B cell (primary cell): ENCODE data around the gene SLC7A1.

Source experiments
- EZH2 ChIP-seq: IDR thresholded peaks from 2 replicates; pipeline ENCODE4 v1.6.1; 2012; ENCODE audit warnings: borderline replicate concordance, low read depth, mild to moderate bottlenecking, moderate library complexity, low read length; ENCODE audit not compliant: insufficient read depth, poor library complexity, severe bottlenecking
- TF ChIP-seq, protein P1 (sequence below): fragments of 200-600 bp; IDR thresholded peaks from one replicate; pipeline ENCODE4 v1.8.0; 2022; ENCODE audit warnings: antibody characterized with exemption, mild to moderate bottlenecking

DNA sequence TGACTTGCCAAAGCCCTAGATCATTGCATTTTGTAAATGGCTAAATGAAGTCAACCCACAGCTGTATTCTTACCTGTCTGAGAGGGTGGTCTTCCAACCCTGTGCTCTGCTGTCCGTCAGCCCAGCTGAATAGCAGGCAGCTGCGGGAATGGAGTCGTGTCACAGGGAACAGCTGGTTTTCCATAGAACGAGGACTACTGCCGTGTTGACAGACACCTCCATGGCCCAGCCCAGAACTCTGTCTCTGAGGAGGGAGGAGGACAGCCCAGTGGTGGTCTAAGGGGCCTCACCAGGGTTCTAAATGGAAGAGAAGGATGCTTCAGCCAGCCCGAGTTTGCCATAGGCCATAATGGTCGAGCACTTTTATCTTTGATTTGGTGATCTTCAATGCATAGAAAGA, 110.7 kb downstream of the SLC7A1 start:
- TF ChIP-seq, protein P1, sequence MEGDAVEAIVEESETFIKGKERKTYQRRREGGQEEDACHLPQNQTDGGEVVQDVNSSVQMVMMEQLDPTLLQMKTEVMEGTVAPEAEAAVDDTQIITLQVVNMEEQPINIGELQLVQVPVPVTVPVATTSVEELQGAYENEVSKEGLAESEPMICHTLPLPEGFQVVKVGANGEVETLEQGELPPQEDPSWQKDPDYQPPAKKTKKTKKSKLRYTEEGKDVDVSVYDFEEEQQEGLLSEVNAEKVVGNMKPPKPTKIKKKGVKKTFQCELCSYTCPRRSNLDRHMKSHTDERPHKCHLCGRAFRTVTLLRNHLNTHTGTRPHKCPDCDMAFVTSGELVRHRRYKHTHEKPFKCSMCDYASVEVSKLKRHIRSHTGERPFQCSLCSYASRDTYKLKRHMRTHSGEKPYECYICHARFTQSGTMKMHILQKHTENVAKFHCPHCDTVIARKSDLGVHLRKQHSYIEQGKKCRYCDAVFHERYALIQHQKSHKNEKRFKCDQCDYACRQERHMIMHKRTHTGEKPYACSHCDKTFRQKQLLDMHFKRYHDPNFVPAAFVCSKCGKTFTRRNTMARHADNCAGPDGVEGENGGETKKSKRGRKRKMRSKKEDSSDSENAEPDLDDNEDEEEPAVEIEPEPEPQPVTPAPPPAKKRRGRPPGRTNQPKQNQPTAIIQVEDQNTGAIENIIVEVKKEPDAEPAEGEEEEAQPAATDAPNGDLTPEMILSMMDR: no peak
- TF ChIP-seq EZH2: no peak
